Measurements from ENCODE around the gene CRISPLD2.

CRISPLD2 gene

DNA sequence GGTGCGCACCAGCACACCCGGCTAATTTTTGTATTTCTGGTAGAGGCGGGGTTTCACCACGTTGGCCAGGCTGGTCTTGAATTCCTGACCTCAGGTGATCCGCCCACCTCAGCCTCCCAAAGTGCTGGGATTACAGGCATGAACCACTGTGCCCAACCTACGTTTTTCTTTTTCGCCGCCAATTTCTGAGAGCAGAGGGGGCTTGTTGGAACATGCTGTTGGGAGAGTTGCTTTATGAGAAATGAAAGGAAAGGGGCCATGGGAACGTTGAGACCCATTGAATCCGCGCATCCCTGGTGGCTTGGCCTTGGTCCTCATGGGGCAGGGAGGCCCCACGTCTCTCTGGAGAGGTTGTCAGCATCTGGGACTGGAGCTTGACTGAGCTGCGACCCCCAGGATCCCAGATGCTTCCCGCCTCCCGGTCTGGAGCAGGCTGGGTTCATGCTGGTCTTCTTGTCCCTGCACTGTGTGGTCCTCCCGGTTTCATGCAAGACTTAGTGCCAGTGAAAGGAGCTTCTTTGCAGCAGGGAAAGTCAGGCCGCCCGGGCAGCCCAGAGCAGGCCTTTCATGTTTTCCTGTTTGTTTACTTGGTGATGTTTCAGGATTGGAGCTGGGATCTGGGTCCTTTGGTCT lies 22.8 kb downstream of the CRISPLD2 start:
- H3K4me3 ChIP-seq (ENCODE audit: low read depth, low read length), result no peak overlapping the region
- TF ChIP-seq, protein P1, sequence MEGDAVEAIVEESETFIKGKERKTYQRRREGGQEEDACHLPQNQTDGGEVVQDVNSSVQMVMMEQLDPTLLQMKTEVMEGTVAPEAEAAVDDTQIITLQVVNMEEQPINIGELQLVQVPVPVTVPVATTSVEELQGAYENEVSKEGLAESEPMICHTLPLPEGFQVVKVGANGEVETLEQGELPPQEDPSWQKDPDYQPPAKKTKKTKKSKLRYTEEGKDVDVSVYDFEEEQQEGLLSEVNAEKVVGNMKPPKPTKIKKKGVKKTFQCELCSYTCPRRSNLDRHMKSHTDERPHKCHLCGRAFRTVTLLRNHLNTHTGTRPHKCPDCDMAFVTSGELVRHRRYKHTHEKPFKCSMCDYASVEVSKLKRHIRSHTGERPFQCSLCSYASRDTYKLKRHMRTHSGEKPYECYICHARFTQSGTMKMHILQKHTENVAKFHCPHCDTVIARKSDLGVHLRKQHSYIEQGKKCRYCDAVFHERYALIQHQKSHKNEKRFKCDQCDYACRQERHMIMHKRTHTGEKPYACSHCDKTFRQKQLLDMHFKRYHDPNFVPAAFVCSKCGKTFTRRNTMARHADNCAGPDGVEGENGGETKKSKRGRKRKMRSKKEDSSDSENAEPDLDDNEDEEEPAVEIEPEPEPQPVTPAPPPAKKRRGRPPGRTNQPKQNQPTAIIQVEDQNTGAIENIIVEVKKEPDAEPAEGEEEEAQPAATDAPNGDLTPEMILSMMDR (IDR thresholded peaks at IDR 0.05; ENCODE audit: borderline replicate concordance, insufficient read depth, low read depth, low read length), result no peak

DNA sequence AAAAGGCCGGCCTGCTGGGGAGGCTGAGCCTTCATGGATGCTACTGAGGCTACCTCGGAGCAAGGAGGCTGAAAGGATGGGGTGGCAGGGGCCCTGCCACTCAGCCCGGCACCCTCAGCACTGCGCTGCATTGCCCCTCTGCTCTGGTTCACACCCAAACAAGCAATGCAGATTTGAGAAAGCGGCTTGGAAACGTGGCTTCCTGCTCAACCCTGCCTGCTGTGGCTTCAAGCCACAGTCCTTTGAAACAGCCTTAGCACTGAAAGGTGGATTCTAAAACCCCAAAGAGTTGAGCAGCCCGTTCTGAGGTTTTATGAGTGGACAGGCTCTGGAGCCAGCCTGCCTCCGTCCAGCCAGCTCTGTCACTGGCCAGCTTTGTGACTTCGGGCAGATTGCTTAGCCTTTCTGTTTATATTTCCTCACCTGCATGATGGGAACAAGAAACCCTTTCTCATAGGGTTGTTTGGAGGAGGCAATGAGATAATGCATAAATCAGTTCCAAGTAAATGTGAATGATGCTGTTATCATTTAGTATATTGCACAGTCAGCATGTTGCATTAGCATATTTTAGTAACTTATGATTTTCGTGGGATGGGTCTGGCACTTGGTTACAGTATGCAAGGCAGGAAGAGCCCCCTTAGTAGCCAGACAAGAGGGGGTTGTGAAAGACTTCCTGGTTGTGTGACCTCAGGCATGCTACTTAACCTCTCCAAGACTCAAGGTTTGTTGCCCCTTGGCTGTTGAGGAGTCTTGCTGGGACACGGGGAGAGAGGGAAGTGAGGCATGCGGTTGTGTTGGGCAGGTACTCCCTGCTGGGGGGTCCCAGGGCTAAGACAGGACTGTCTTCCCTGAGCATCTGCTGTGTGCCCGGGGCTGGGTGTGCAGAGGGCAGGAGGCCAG lies 23.6 kb downstream of the CRISPLD2 start:
- TF ChIP-seq, protein P1 (IDR thresholded peaks at IDR 0.05; ENCODE audit: borderline replicate concordance, insufficient read depth, low read depth, low read length), result no peak
- no peak overlapping the region for H3K4me3 ChIP-seq (ENCODE audit: low read depth, low read length)

DNA sequence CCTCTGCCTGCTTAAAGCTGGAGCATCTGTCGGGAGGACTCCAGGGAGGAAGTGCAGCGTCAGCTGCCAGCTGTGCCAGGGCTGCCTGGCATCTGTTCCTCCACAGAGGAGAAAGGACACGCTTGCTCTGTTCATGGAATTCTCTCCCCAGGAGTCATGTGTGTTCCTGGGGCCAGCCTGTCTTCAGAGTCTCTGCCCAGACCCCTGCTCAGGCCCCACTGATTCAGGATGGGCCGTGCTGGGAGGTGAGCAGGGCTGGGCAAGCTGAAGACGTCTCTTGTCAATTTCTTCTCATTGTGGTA lies 24.2 kb downstream of the CRISPLD2 start:
- TF ChIP-seq, protein P1 (IDR thresholded peaks at IDR 0.05; ENCODE audit: borderline replicate concordance, insufficient read depth, low read depth, low read length), result no peak
- no peak overlapping the region for H3K4me3 ChIP-seq (ENCODE audit: low read depth, low read length)

DNA sequence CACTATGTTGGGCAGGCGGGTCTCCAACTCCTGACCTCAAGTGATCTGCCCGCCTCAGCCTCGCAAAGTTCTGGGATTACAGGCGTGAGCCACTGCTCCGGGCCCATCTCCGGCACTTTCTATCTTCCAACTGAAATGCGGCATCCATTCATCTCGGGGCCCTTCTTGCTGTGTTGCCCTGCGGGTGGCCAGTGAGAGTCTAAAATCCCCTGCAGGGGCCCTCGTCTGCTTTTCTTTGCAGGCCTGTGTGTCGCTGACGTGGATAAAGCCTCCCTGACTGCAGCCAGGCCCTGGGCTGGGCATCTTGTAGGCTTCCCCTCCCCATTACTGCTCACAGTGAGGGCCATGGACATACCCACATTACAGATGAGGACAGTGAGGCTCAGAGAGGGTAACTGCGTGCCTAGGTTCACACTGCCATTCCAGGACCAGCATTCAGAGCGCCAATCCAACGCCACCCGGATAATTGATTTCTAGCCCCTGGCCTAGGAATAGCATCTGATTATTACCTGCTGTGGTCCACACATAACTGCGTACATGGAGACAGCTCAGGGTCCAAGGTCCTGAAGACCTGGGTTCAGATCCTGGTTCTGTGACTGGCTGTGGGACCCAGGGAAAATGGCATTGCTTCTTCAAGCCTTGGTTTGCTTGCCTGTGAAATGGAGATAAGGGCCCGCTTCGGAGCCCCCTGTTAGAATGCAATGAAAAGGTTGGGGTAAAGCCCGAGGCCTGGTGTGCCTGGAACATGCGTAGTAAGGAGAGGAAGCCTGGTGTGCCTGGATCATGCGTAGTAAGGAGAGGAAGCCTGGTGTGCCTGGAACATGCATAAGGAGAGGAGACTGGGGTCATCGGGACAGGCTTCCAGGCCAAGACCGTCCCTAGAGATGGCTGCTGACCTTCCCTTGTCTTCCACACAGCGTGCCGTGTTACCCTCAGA lies 25.0 kb downstream of the CRISPLD2 start:
- H3K4me3 ChIP-seq (ENCODE audit: low read depth, low read length), result no peak overlapping the region
- TF ChIP-seq, protein P1 (IDR thresholded peaks at IDR 0.05; ENCODE audit: borderline replicate concordance, insufficient read depth, low read depth, low read length), result no peak

DNA sequence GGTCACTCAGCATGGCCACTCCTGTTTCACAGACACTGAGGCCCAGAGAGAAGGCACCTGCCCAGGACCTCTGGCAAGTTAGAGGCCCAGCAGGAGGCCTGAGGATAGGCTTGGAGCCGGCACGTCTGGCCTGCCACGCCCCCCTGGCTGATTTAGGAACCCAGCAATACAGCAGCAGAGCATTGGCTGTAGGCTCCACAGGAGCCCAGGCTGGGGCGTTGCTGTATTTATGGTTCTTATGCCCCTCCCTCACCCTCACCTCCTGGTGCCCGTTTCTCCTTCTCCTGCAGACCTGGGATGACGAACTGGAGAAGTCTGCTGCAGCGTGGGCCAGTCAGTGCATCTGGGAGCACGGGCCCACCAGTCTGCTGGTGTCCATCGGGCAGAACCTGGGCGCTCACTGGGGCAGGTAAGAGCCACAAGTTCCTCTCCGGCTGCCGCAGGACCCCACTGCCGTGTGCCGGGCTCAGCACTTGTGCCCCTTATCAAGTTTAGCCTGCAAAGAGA lies 25.8 kb downstream of the CRISPLD2 start:
- TF ChIP-seq, protein P1 (IDR thresholded peaks at IDR 0.05; ENCODE audit: borderline replicate concordance, insufficient read depth, low read depth, low read length), result no peak
- H3K4me3 ChIP-seq (ENCODE audit: low read depth, low read length), result no peak overlapping the region

DNA sequence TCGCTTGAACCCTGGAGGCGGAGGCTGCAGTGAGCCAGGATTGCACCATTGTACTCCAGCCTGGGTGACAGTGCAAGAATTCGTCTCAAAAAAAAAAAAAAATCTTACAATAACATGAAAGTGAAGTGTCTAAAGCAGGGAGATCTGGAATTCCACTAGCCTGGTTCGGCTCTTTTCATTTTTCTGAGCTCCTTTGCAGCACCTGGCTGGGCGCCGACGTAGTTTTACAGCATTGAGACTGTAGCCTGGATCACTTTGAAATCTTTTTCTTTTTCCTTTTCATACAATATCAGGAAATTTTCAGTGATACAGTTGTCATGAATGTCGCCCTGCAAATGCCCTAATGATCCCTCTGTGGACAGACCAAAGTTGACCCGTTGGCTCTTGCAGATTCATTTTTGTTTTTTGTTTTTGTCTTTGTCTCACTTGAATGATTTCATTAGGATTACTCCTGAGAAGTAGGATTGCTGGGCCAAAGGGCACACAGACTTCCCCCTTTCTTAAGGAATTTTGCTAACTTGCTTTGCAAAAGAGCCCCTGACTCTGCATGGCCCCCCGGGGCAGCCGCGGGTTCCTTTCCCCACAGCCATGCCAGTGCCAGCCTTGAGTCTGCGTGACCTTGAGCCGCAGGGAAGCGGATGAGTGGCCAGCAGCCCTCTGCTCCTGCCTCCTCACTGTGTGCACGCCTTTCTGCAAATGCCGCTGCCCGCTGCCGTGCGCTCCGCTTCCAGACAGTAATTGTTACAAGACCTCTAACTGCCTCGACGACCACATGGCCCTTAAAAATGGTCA lies 28.0 kb downstream of the CRISPLD2 start:
- TF ChIP-seq, protein P1 (IDR thresholded peaks at IDR 0.05; ENCODE audit: borderline replicate concordance, insufficient read depth, low read depth, low read length), result no peak
- no peak overlapping the region for H3K4me3 ChIP-seq (ENCODE audit: low read depth, low read length)

Data from GM12875 (cell line).